Transverse colon (tissue), 4 donors: ENCODE results near the gene C22orf15.

Experiments
- CTCF ChIP-seq, 5 experiments: fragments of 200-600 bp in 3 of 5; fragments of 450-650 bp in 2 of 5; sonication (generic) in 3 of 5; IDR thresholded peaks; 1 replicate in 2 of 5; 2 replicates in 3 of 5; pipeline ENCODE4 v1.5.1; 2016 to 2017; ENCODE audit warnings: antibody characterized with exemption in 5 of 5, inconsistent platforms in 3 of 5, mild to moderate bottlenecking in 2 of 5, moderate library complexity in 1 of 5
- POLR2A ChIP-seq: fragments of 450-650 bp; IDR thresholded peaks from one replicate; pipeline ENCODE4 v1.6.1; 2016; ENCODE audit warnings: antibody characterized with exemption, mild to moderate bottlenecking, moderate library complexity
- POLR2AphosphoS5 ChIP-seq, 3 donors: sonication (generic); formaldehyde crosslinking; IDR thresholded peaks; one replicate each; pipeline ENCODE4 v1.6.1; 2016; ENCODE audit warnings: antibody characterized with exemption in 3 of 3

- no peak for TF ChIP-seq POLR2AphosphoS5 (IDR thresholded peaks at IDR 0.05)
- no peak for TF ChIP-seq CTCF (IDR thresholded peaks at IDR 0.05)
- no peak for TF ChIP-seq POLR2A
Observed at GRCh38 chr22:23715806-23716375, 46.9 kb upstream of the C22orf15 start.
